DND-41 (cell line): Measurements from ENCODE around the gene RSPRY1.

Source experiments
- ATAC-seq: fragments of 200-7000 bp; cut with Tn5 transposase; 3 replicates; pipeline ENCODE4 v1.9.1; 2021; ENCODE audit warnings: low read depth; ENCODE audit not compliant: insufficient read depth
- DNase-seq: peaks from one replicate; pipeline ENCODE4 v3.0.0-alpha.2; 2020
- H2AFZ ChIP-seq: 2 replicates; pipeline ENCODE4 v1.6.0; 2012; ENCODE audit warnings: low read depth, low read length
- H3K27ac ChIP-seq: 2 replicates; pipeline ENCODE4 v1.5.1; 2012; ENCODE audit warnings: low read length, inconsistent platforms
- H3K27me3 ChIP-seq: fragments of 200-600 bp; sonication (generic); 2 replicates; pipeline ENCODE4 v1.6.0; 2012; ENCODE audit warnings: low read length, mild to moderate bottlenecking, inconsistent platforms; ENCODE audit not compliant: insufficient read depth, poor library complexity
- H3K36me3 ChIP-seq: 2 replicates; pipeline ENCODE4 v1.5.1; 2012; ENCODE audit warnings: low read length, inconsistent platforms; ENCODE audit not compliant: insufficient read depth
- H3K4me1 ChIP-seq: 2 replicates; pipeline ENCODE4 v1.5.1; 2012; ENCODE audit warnings: mild to moderate bottlenecking, low read length; ENCODE audit not compliant: insufficient read depth
- H3K4me2 ChIP-seq: 2 replicates; pipeline ENCODE4 v1.6.0; 2012; ENCODE audit warnings: mild to moderate bottlenecking, moderate library complexity, low read length, inconsistent platforms; ENCODE audit not compliant: insufficient read depth
- H3K4me3 ChIP-seq, 2 experiments: fragments of 200-600 bp in 1 of 2; shearing (Covaris generic) in 1 of 2; 2 replicates each; pipeline ENCODE4 v1.5.1; 2012 to 2016; ENCODE audit warnings: inconsistent platforms in 2 of 2, low read length in 2 of 2, mild to moderate bottlenecking in 2 of 2, low read depth in 1 of 2, moderate library complexity in 1 of 2
- H3K79me2 ChIP-seq: 2 replicates; pipeline ENCODE4 v1.6.0; 2012; ENCODE audit warnings: low read length, inconsistent platforms; ENCODE audit not compliant: insufficient read depth
- H3K9ac ChIP-seq: 2 replicates; pipeline ENCODE4 v1.6.0; 2012; ENCODE audit warnings: low read depth, mild to moderate bottlenecking, inconsistent platforms, low read length, moderate library complexity
- H3K9me3 ChIP-seq: 2 replicates; pipeline ENCODE4 v1.5.1; 2012; ENCODE audit warnings: low read length, moderate library complexity, mild to moderate bottlenecking, inconsistent platforms; ENCODE audit not compliant: insufficient read depth, severe bottlenecking
- H4K20me1 ChIP-seq: 2 replicates; pipeline ENCODE4 v1.6.0; 2012; ENCODE audit warnings: low read length; ENCODE audit not compliant: insufficient read depth
- EZH2 ChIP-seq: IDR thresholded peaks from 3 replicates; pipeline ENCODE4 v1.6.1; 2012; ENCODE audit warnings: borderline replicate concordance, low read depth, mild to moderate bottlenecking, moderate library complexity, low read length, inconsistent platforms; ENCODE audit not compliant: severe bottlenecking
- TF ChIP-seq, protein P1 (sequence below): IDR thresholded peaks from 2 replicates; pipeline ENCODE4 v1.5.1; 2012; ENCODE audit warnings: borderline replicate concordance, low read length, moderate library complexity, mild to moderate bottlenecking; ENCODE audit not compliant: poor library complexity, severe bottlenecking; ENCODE audit errors: extremely low read depth

RSPRY1 gene

DNA sequence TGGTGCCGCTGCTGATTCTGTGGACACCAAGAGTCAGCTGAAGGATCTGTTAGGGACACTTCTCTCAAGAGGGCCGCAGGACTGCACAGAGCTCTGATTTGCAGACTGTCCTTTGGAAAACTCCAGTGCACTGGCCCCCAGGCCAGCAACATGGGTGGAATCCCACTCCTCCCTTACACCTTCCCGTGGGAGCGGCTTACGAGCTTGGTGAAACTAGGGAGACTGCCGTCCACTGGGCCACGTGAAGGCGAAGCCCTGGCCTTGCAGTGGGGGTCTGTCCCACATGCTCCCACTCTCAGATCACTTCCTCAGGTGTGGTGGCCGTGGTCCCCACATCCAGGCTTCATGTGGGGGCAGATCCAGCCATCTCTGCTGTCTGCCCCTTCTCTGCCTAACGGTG lies 36.7 kb upstream of the RSPRY1 start:
- ATAC-seq (no peak), DNase-seq (no peak)
- no peak overlapping the region for H3K27ac ChIP-seq
- peaks cover 32% of the 10 kb centered on the region for H3K36me3 ChIP-seq
- H3K4me3 ChIP-seq: no peak overlapping the region
- H2AFZ ChIP-seq: no peak overlapping the region
- no peaks in the 10 kb centered on the region; the same call in 1 of the 2 replicates for H4K20me1 ChIP-seq
- no peak overlapping the region for H3K4me2 ChIP-seq
- TF ChIP-seq EZH2: no peak
- TF ChIP-seq, protein P1, sequence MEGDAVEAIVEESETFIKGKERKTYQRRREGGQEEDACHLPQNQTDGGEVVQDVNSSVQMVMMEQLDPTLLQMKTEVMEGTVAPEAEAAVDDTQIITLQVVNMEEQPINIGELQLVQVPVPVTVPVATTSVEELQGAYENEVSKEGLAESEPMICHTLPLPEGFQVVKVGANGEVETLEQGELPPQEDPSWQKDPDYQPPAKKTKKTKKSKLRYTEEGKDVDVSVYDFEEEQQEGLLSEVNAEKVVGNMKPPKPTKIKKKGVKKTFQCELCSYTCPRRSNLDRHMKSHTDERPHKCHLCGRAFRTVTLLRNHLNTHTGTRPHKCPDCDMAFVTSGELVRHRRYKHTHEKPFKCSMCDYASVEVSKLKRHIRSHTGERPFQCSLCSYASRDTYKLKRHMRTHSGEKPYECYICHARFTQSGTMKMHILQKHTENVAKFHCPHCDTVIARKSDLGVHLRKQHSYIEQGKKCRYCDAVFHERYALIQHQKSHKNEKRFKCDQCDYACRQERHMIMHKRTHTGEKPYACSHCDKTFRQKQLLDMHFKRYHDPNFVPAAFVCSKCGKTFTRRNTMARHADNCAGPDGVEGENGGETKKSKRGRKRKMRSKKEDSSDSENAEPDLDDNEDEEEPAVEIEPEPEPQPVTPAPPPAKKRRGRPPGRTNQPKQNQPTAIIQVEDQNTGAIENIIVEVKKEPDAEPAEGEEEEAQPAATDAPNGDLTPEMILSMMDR: no peak
- H3K9ac ChIP-seq: no peak overlapping the region
- no peaks in the 10 kb centered on the region for H3K9me3 ChIP-seq
- H3K4me1 ChIP-seq: no peaks in the 10 kb centered on the region
- H3K27me3 ChIP-seq: no peaks in the 10 kb centered on the region
- H3K79me2 ChIP-seq: no peaks in the 10 kb centered on the region

- Histone ChIP-seq H3K4me1 (no peaks in the 10 kb centered on the region), H3K27ac (no peak overlapping the region), H3K36me3 (peaks cover 46% of the 10 kb centered on the region), H2AFZ (no peak overlapping the region), H3K4me2 (no peak overlapping the region), H3K9ac (no peak overlapping the region), H4K20me1 (no peaks in the 10 kb centered on the region; the same call in 1 of the 2 replicates), H3K9me3 (no peaks in the 10 kb centered on the region), H3K27me3 (no peaks in the 10 kb centered on the region), H3K79me2 (no peaks in the 10 kb centered on the region), H3K4me3 (no peak overlapping the region)
- ATAC-seq (no peak), DNase-seq (no peak)
- TF ChIP-seq, protein P1: no peak
- TF ChIP-seq EZH2: no peak
These were observed 35.3 kb upstream of the RSPRY1 start for GRCh38 chr16:57150682-57151330.

DNA sequence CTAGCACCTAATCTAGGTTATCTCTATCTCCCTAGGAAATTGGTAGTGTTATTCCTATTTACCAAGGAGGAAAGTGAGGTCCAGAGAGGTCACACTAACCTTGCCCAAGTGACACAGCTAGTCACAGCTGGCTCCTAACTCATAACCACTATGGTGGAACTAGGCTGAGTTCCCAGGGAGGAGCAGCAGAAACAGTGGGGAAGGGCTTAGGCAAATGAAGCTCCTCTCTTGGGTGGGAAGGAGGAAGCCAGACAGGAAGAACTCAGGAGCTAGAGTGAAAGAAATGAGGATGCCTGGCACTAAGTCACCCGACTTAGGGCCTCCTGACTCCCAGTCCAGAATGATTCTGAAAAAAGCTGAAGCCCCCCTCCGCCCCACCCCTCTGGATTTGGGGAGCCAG lies 34.8 kb upstream of the RSPRY1 start:
- Histone ChIP-seq H3K4me1 (no peaks in the 10 kb centered on the region), H3K79me2 (no peaks in the 10 kb centered on the region), H3K36me3 (peaks cover 51% of the 10 kb centered on the region), H4K20me1 (no peaks in the 10 kb centered on the region; the same call in 1 of the 2 replicates), H2AFZ (no peak overlapping the region), H3K4me2 (no peak overlapping the region), H3K9ac (no peak overlapping the region), H3K9me3 (no peaks in the 10 kb centered on the region), H3K4me3 (no peak overlapping the region), H3K27ac (no peak overlapping the region), H3K27me3 (no peaks in the 10 kb centered on the region)
- TF ChIP-seq, protein P1: no peak
- no peak for TF ChIP-seq EZH2
- DNase-seq: no peak
- ATAC-seq: no peak
